GM23338 (cell line): Measurements from ENCODE around the gene EFNA4.

ENCODE experiments used
- CREB1 ChIP-seq: fragments of 250-450 bp; sonication (Bioruptor Pico); IDR thresholded peaks from 2 replicates; pipeline ENCODE4 v1.5.0; 2020; ENCODE audit warnings: low read depth, mild to moderate bottlenecking, moderate library complexity
- EZH2 ChIP-seq: fragments of 200-600 bp; sonication (generic); IDR thresholded peaks from one replicate; pipeline ENCODE4 v1.8.0; 2017; ENCODE audit warnings: antibody characterized with exemption, mild to moderate bottlenecking, low read depth; ENCODE audit not compliant: unreplicated experiment
- EZH2phosphoT487 ChIP-seq: fragments of 200-600 bp; sonication (generic); IDR thresholded peaks from one replicate; pipeline ENCODE4 v1.8.1; 2018; ENCODE audit warnings: antibody characterized with exemption; ENCODE audit not compliant: unreplicated experiment
- JUNB ChIP-seq: IDR thresholded peaks from one replicate; pipeline ENCODE4 v1.6.1; 2016; ENCODE audit warnings: antibody characterized with exemption; ENCODE audit not compliant: unreplicated experiment
- POLR2AphosphoS5 ChIP-seq: IDR thresholded peaks from 2 replicates; pipeline ENCODE4 v1.6.1; 2016; ENCODE audit warnings: antibody characterized with exemption, low read depth
- ZNF331 ChIP-seq: fragments of 250-450 bp; sonication (Bioruptor Pico); IDR thresholded peaks from 2 replicates; pipeline ENCODE4 v1.5.0; 2020; ENCODE audit warnings: low read depth, mild to moderate bottlenecking, moderate library complexity
- TF ChIP-seq, protein P1 (sequence below), 2 experiments: fragments of 200-600 bp in 1 of 2; sonication (generic) in 1 of 2; conservative IDR thresholded peaks; 2 replicates each; pipeline versions ENCODE4 v1.5.1 to v1.6.1; 2016 to 2017; ENCODE audit warnings: antibody characterized with exemption in 2 of 2, low read depth in 2 of 2, mild to moderate bottlenecking in 2 of 2, moderate library complexity in 1 of 2
- TF ChIP-seq, protein P2 (sequence below): IDR thresholded peaks from one replicate; pipeline ENCODE4 v1.6.1; 2018; ENCODE audit warnings: antibody characterized with exemption; ENCODE audit not compliant: unreplicated experiment

DNA sequence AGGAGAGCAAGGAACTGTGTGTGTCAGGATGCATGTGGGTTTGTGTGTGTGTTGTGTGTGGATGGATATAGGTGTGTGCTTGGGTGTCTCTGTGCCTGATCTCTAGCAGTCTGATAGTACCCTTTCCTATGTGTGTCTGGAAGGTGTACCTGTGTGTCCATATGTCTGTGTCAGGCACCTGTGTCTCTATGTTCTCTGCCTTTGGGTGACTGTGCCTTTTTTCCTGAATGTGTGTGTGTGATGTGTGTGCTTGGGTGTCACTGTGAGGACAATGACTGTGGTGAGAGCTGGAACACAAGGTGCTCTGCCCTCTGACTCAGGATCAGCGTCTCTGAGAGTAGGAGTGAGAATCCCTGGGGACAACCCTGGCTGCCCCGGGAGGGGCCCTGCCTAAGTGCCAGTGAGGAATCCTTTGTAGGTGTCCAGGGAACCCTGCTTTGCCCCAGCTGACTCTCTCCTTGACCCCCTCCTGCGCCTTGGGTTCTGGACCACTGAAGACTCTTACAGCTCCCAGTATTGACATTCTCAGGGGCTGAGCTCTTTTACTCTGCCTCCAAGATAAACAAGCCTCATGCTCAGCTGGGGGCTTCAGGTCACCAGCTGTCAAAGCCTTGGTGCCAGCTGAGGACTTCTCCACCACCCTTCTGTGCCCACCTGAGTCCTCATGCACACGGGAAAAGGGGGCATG lies 14.4 kb downstream of the EFNA4 start:
- TF ChIP-seq, protein P1, sequence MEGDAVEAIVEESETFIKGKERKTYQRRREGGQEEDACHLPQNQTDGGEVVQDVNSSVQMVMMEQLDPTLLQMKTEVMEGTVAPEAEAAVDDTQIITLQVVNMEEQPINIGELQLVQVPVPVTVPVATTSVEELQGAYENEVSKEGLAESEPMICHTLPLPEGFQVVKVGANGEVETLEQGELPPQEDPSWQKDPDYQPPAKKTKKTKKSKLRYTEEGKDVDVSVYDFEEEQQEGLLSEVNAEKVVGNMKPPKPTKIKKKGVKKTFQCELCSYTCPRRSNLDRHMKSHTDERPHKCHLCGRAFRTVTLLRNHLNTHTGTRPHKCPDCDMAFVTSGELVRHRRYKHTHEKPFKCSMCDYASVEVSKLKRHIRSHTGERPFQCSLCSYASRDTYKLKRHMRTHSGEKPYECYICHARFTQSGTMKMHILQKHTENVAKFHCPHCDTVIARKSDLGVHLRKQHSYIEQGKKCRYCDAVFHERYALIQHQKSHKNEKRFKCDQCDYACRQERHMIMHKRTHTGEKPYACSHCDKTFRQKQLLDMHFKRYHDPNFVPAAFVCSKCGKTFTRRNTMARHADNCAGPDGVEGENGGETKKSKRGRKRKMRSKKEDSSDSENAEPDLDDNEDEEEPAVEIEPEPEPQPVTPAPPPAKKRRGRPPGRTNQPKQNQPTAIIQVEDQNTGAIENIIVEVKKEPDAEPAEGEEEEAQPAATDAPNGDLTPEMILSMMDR (conservative IDR thresholded peaks at IDR 0.05; ENCODE audit: low read depth in 2 of 2): no peak
- TF ChIP-seq EZH2phosphoT487 (no peak), POLR2AphosphoS5 (no peak), EZH2 (no peak), CREB1 (CRISPR knock-in tag) (no peak), JUNB (no peak), ZNF331 (no peak)
- TF ChIP-seq, protein P2, sequence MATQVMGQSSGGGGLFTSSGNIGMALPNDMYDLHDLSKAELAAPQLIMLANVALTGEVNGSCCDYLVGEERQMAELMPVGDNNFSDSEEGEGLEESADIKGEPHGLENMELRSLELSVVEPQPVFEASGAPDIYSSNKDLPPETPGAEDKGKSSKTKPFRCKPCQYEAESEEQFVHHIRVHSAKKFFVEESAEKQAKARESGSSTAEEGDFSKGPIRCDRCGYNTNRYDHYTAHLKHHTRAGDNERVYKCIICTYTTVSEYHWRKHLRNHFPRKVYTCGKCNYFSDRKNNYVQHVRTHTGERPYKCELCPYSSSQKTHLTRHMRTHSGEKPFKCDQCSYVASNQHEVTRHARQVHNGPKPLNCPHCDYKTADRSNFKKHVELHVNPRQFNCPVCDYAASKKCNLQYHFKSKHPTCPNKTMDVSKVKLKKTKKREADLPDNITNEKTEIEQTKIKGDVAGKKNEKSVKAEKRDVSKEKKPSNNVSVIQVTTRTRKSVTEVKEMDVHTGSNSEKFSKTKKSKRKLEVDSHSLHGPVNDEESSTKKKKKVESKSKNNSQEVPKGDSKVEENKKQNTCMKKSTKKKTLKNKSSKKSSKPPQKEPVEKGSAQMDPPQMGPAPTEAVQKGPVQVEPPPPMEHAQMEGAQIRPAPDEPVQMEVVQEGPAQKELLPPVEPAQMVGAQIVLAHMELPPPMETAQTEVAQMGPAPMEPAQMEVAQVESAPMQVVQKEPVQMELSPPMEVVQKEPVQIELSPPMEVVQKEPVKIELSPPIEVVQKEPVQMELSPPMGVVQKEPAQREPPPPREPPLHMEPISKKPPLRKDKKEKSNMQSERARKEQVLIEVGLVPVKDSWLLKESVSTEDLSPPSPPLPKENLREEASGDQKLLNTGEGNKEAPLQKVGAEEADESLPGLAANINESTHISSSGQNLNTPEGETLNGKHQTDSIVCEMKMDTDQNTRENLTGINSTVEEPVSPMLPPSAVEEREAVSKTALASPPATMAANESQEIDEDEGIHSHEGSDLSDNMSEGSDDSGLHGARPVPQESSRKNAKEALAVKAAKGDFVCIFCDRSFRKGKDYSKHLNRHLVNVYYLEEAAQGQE: no peak
